Liver (tissue), 3 donors: ENCODE measurements around the gene BMP7.

ENCODE experiments used
- CTCF ChIP-seq: fragments of 150-350 bp; IDR thresholded peaks from 2 replicates; pipeline ENCODE4 v1.5.1; 2017; ENCODE audit warnings: improper control_type of control experiment, low read depth, low read length; ENCODE audit not compliant: missing input control
- EGR1 ChIP-seq, 2 donors: IDR thresholded peaks; 2 replicates each; pipeline ENCODE4 v1.6.1; 2016 to 2018; ENCODE audit warnings: antibody characterized with exemption in 2 of 2, low read depth in 2 of 2
- donor health status: healthy.
- donor health status: healthy.

GRCh38 chr20:57310821-57311514 is 44.5 kb upstream of the BMP7 start:
- TF ChIP-seq EGR1 (IDR thresholded peaks at IDR 0.05; ENCODE audit: low read depth in 2 of 2): no peak
- no peak for TF ChIP-seq CTCF
